GM18526 (cell line): Measurements from ENCODE around the gene SPOCK2.

ENCODE experiments used
- POLR2A ChIP-seq: IDR thresholded peaks from 3 replicates; pipeline ENCODE4 v1.6.1; 2011; ENCODE audit not compliant: insufficient read length; ENCODE audit errors: extremely low read depth

SPOCK2 gene

DNA sequence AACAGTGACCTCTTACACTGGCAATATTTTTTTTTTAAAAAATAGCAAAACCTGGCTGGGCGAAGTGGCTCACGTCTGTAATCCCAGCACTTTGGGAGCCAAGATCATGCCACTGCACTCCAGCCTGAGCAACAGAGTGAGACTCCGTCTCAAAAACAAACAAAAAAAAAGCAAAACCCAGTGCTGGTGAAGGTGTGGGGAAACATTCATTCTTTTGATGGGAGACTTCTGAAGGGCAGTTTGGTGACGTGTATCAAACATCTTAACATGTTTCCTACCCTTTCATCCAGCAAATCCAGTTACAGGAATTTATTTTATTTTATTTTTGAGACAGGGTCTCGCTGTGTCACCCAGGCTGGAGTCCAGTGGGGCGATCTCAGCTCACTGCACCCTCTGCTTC lies 66.1 kb downstream of the SPOCK2 start:
- no peak for TF ChIP-seq POLR2A

- no peak for TF ChIP-seq POLR2A
Measured at GRCh38 chr10:72020914-72021809, 67.2 kb downstream of the SPOCK2 start.

DNA sequence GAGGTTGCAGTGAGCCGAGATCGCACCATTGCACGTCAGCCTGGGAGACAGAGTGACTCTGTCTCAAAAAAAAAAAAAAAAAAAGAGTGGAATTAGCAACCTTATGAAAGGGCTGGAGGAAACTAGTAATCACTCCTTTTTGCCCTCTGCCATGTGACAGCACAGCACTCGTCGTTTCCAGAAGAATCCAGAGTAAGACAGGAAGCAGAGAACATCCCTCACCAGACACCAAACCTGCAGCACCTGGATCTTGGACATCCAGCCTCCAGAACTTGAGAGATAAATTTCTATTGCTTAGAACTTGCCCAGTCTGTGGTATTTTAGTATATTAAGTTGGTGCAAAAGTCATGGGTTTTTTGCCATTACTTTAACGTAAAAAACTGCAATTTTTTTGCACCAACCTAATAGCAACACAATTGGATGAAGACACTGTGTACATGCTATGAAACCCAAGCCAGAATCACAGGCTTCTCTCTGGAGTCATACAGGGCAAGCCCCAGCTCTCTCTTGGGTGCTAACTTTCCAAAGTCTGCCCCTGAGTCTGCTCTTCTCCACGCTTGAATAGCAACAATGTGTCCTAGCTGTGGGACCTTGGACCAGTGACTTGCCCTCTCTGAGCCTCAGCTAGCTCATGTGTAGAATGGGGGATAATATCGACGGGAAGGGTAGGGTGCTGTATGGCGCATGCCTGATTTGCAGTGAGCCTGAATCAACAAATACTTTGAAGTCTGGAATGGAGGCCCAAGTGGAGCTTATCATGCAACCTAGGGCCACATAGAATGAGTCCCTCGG lies 69.1 kb downstream of the SPOCK2 start:
- TF ChIP-seq POLR2A, result no peak

DNA sequence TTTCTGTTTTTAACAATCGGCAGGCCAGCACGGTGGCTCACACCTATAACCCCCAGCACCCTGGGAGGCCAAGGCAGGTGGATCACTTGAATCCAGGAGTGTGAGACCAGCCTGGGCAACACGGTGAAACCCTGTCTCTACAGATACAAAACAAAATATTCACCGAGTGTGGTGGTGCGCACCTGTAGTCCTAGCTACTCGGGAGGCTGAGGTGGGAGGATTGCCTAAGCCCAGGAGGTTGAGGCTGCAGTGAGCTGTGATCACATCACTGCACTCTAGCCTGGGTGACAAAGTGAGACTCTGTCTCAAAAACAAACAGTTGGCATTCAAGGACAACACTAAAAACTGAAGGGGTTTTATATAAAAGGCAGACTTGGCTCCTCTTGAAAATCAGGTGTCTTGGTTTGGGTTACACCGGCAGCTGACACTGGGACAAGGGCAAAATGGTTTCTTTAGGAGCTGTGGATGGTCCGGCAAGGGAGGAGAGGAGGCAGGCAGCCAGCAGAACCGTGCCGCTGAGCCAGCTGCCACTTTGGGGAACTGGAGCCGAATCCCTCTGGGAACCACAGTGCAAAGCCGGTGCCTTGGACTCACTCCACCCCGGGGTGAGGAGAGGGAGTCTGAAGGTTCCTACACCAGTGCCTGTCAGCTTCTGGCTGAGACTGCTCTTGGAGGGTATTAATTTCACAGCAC lies 71.6 kb downstream of the SPOCK2 start:
- TF ChIP-seq POLR2A, result no peak

DNA sequence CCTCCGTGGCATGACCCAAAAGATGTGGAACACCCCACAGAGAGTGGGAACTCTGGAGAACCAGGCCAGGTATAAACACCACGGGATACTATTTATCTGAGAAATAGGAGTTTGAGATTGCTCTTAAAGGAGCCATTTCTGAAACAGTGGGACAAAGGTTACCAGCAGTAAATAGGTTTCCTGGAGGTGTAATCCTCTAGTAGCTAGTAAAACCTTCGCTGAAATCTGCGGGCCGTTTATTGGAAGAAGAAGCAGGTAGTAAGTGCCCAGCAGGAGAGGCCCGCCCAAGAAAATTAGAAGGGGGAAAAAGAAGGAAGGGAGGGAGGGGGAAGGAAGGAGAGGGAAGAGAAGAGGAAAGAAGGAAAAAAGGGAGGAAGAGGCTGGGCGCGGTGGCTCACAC lies 72.5 kb downstream of the SPOCK2 start:
- no peak for TF ChIP-seq POLR2A

DNA sequence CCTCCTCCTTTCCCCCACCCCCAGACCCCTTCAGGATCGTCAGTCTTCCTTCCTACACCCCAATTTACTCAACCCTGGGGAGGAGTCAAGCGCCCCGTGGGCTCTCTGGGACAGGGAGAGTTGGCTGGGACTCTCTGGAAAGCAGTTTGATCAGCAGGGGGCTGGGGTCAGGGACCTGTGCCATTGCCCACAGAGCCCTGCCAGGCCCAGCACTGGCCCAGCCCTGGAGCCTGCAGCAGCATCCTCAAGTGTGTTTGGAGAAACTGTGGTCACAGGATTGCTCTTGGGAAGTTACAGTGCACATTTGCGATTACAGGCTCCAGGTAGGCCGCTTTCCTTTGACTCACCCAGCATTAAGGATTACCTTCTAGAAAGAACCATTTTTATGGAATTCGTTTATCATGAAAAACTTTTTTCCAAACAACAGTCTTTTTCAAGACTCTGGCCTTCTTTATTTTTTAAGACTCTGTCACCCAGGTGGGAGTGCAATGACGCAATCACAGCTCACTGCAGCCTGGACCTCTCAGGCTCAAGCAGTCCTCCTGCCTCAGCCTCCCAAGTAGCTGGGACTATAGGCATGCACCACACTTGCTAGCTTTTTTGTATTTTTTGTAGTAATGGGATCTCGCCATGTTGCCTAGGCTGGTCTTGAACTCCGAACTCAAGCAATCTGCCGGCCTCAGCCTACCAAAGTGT lies 73.4 kb downstream of the SPOCK2 start:
- TF ChIP-seq POLR2A, result no peak

GRCh38 chr10:72014197-72014596 lies 74.2 kb downstream of the SPOCK2 start:
- no peak for TF ChIP-seq POLR2A

DNA sequence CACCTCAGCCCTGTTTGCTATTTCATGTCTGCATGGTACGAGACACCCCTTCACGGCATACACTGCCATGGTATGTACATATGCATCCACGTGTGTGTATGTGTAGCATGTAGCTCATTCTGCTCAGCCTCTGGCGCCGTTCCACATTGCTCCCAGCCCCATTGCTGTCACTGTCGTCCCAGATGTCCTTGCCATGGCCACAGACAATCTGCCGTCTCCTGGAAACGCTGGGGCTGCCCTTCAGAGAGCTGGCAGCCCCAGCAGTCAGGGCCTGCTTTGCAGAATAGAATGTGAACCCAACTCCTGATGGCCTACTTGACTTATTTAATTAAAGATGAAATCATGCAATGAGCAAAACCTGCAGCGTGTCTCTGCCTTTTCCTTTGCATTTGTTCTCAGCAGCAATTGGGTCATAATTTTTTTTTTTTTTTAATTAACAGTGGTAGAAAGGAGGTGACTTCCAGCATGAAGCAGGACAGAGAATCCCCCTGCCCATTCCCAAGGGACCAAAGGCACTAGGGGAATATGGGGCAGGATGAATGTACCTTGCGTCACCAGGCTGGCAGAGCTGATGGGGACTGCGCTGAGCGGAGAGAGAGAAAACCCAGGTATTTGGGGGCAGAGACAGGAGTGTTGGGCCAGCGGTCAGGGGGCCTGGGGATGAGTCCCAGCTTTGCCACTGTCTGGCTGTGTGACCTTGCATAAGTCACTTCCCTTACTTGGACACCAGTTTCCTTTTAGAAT lies 75.0 kb downstream of the SPOCK2 start:
- no peak for TF ChIP-seq POLR2A

- TF ChIP-seq POLR2A, result no peak
Measured at GRCh38 chr10:72012796-72013195, 75.6 kb downstream of the SPOCK2 start.

GRCh38 chr10:72011976-72012512 lies 76.3 kb downstream of the SPOCK2 start:
- TF ChIP-seq POLR2A, result no peak

DNA sequence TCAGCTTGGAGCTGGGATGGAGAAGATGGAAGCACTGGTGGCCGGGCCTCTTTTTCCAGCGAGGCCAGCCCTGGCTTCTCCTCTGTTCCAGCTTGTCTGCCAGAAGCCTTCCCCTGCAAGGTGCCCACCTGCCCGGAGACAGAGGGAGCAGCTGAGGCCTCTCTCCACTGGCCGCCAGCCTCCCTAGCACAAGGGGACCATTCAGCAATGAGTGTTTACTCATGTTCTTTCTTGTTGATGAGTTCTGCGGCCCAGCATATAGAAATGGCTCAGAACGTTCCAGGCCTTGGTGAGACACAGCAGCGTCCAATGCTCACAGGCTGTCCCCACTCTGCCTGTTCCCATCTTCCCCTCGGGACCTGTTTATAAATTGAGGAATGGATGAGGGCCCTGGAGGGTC lies 76.9 kb downstream of the SPOCK2 start:
- no peak for TF ChIP-seq POLR2A

DNA sequence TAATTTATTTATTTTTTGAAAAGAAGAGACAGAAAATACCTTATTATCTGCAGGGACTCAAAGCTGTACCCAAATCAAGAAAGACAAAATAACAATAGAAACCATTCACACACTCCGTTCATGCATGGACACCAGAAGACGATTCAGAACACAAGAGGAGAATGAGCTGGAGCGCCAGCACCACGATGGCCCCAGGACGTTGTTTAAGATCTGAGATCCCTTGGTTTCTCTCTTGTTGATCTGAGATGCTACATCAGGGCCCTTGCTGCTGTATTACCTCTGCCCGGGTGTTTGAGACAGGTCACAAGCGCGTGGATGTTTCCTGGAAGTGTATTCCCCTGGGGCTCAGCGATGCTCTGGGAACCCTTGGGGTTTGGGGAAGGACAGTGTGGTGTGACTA lies 77.3 kb downstream of the SPOCK2 start:
- no peak for TF ChIP-seq POLR2A

DNA sequence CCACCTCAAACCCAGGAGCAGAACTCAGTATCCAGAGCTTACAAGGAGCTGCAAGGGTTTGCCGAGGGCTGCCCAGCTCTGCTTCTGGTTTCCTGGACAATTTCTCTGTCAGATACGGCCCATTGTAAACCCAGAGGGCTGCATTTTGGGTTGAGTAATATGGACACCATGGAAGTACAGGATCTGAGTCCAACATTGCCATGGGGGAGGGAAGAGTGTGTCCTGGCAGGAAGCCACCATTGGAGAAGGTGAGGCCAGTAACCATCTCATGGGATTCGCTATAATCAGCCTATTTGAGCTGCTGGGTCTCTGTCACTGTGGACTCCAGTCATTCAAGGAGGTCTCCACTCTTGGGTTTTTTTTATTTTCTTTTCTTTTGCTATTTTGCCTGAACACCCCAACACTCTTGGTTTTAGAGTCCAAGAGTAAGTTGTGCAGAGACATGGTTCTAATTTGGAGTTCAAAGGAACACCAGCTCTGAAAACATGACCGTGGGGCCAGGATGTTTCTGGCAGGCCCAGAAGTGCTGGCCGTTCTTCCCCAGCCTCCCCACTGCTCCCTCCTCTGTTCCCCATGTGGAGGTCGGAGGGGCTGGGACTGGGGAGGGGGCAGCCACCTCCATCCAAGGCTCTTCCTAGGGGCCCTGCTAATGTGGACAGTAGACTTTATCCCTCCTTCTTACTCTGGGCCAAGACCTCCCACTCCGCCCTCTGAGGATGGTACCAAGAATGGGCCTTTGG lies 77.9 kb downstream of the SPOCK2 start:
- no peak for TF ChIP-seq POLR2A
